Calu3 (cell line): ENCODE measurements around the gene GLYATL1. TPM values are rescaled to one million over a fixed set of nuclear protein-coding genes. Genes with fewer than 3 reads are reported as not detected.

Experiments used
- BruUV-seq: library from RNA; stranded (reverse); fragments of 400-500 nt; replicated peaks from 2 replicates; lab custom pipeline; 2021; lab: Mats Ljungman, UMichigan
- CTCF ChIA-PET: fragments of 300-600 bp; sonication (Branson Sonifier 250); formaldehyde crosslinking; loops from one replicate; lab custom pipeline; 2022; ENCODE audit warnings: antibody characterized with exemption; lab: Charles Lee
- DNase-seq: peaks from one replicate; pipeline ENCODE4 v3.0.0; 2022
- H3K27ac Mint-ChIP-seq: one replicate; pipeline ENCODE4 v1.8.0; 2022; ENCODE audit warnings: mixed read lengths; ENCODE audit not compliant: unreplicated experiment
- H3K27me3 Mint-ChIP-seq: one replicate; pipeline ENCODE4 v1.8.0; 2022; ENCODE audit warnings: mixed read lengths; ENCODE audit not compliant: unreplicated experiment
- H3K36me3 Mint-ChIP-seq: one replicate; pipeline ENCODE4 v1.8.0; 2022; ENCODE audit warnings: mild to moderate bottlenecking, moderate library complexity, mixed read lengths; ENCODE audit not compliant: insufficient read depth, unreplicated experiment
- H3K4me1 Mint-ChIP-seq: one replicate; pipeline ENCODE4 v1.8.0; 2022; ENCODE audit warnings: mild to moderate bottlenecking, low read depth, mixed read lengths; ENCODE audit not compliant: unreplicated experiment
- H3K4me3 Mint-ChIP-seq: one replicate; pipeline ENCODE4 v1.8.0; 2022; ENCODE audit warnings: mild to moderate bottlenecking, low read depth, moderate library complexity, mixed read lengths; ENCODE audit not compliant: unreplicated experiment
- H3K9me3 Mint-ChIP-seq: one replicate; pipeline ENCODE4 v1.8.0; 2022; ENCODE audit warnings: low read depth, mixed read lengths; ENCODE audit not compliant: unreplicated experiment
- CTCF ChIP-seq: fragments of 200-600 bp; IDR thresholded peaks from one replicate; pipeline ENCODE4 v1.8.0; 2022; ENCODE audit warnings: antibody characterized with exemption; ENCODE audit not compliant: unreplicated experiment
- intact Hi-C: fragments of 100-400 bp; cut with micrococcal nuclease; formaldehyde crosslinking; loops from one replicate; pipeline ENCODE4 v1.10.0; 2022; ENCODE audit not compliant: unreplicated experiment
- total RNA-seq: library from RNA; stranded (reverse); gene quantifications from 2 replicates; pipeline ENCODE4 v1.2.3, GENCODE V29; 2022

GLYATL1 gene
- total RNA-seq, 1 experiment from 2014 or later, result not detected

GRCh38 chr11:58926695-58927094, 12.6 kb upstream of the GLYATL1 start:
- Mint-ChIP-seq H3K4me3 (no peak overlapping the region), H3K36me3 (no peaks in the 10 kb centered on the region), H3K4me1 (peaks cover 17% of the 10 kb centered on the region)

GRCh38 chr11:58927393-58928106, 11.7 kb upstream of the GLYATL1 start:
- H3K27ac Mint-ChIP-seq, result no peak overlapping the region
- intact Hi-C loops, result loop anchor here (10.0 kb wide), 2 partner anchors 217 to 353 kb away; partner anchors contain the start of genes FAM111A, LPXN and ZFP91
- H3K4me3 Mint-ChIP-seq, result no peak overlapping the region

More at GRCh38 chr11:58926695-58927094, 12.6 kb upstream of the GLYATL1 start:
- DNase-seq, result no peak
- intact Hi-C loops, result loop anchor here (10.0 kb wide), 2 partner anchors 218 to 352 kb away; partner anchors contain the start of genes FAM111A, LPXN and ZFP91
- Mint-ChIP-seq H3K27ac (no peak overlapping the region), H3K9me3 (no peaks in the 10 kb centered on the region), H3K27me3 (no peaks in the 10 kb centered on the region)
- no peak for TF ChIP-seq CTCF
- no TSS peak for BruUV-seq
- CTCF ChIA-PET, result no interaction called here

GRCh38 chr11:58928107-58928499, 11.2 kb upstream of the GLYATL1 start:
- intact Hi-C loops, result loop anchor here (10.0 kb wide), 2 partner anchors 217 to 353 kb away; partner anchors contain the start of genes FAM111A, LPXN and ZFP91
- Mint-ChIP-seq H3K36me3 (no peaks in the 10 kb centered on the region), H3K9me3 (no peaks in the 10 kb centered on the region), H3K27ac (no peak overlapping the region), H3K4me3 (no peak overlapping the region), H3K27me3 (no peaks in the 10 kb centered on the region), H3K4me1 (peaks cover 11% of the 10 kb centered on the region)
- DNase-seq, result no peak
- BruUV-seq, result no TSS peak
- CTCF ChIA-PET, result interaction anchor here (0.6 kb wide), 1 partner anchor 18 kb away, joined by 3 read pairs; no protein-coding TSS in a partner anchor
- TF ChIP-seq CTCF, result no peak

More at GRCh38 chr11:58927393-58928106, 11.7 kb upstream of the GLYATL1 start:
- Mint-ChIP-seq H3K36me3 (no peaks in the 10 kb centered on the region), H3K4me1 (peaks cover 17% of the 10 kb centered on the region), H3K27me3 (no peaks in the 10 kb centered on the region), H3K9me3 (no peaks in the 10 kb centered on the region)
- CTCF ChIA-PET, result interaction anchor here (0.6 kb wide), 1 partner anchor 19 kb away, joined by 3 read pairs; no protein-coding TSS in a partner anchor
- DNase-seq, result peak; percentile 10
- no peak for TF ChIP-seq CTCF
- BruUV-seq, result no TSS peak

- Mint-ChIP-seq H3K27ac (no peak overlapping the region), H3K9me3 (no peaks in the 10 kb centered on the region)
Observed at GRCh38 chr11:58928691-58929090, 10.6 kb upstream of the GLYATL1 start.

More at GRCh38 chr11:58928691-58929090, 10.6 kb upstream of the GLYATL1 start:
- H3K4me3 Mint-ChIP-seq, result no peak overlapping the region
- peaks cover 5% of the 10 kb centered on the region for H3K4me1 Mint-ChIP-seq
- no peak for TF ChIP-seq CTCF
- no peaks in the 10 kb centered on the region for H3K27me3 Mint-ChIP-seq
- no peaks in the 10 kb centered on the region for H3K36me3 Mint-ChIP-seq
- intact Hi-C loops, result loop anchor here (10.0 kb wide), 2 partner anchors 216 to 354 kb away; partner anchors contain the start of genes FAM111A, LPXN and ZFP91
- DNase-seq, result no peak
- CTCF ChIA-PET, result no interaction called here
- BruUV-seq, result no TSS peak
